ENCODE data around the gene CLOCK.

Gene CLOCK

DNA sequence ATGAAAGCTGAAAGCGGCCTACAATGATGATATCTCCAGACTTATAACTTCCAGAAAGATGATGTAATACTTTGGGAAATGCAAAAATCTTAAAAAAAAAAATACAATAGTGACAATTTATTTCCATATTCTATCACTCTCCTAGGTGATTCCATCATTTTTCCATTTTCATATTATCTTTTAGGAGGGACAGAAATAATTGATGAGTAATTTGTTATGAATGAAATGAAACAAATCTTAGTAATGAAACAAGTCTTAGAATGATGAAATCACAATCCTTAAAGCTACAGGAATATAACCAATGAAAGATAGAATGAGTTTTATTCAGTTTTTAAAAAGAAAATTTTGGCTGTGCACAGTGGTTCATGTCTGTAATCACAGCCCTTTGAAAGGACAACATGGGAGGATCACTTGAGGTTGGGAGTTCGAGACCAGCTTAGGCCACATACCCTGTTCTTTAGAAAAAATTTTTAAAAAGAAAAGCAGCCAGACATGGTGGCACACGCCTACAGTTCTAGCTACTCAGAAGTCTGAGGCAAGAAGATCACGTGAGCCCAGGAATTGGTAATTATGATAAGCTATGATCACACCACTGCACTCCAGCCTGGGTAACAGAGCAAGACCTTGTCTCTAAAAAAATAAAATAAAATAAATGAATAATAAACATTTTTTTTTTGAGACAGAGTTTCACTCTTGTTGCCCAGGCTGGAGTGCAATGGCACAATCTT lies 21.7 kb downstream of the CLOCK start:
- no peak for TF ChIP-seq POU2F2 (IDR thresholded peaks at IDR 0.05; ENCODE audit: low read depth, low read length)
- FAIRE-seq, result no peak
- DNase-seq (ENCODE audit: insufficient read length, low spot score), result no peak

DNA sequence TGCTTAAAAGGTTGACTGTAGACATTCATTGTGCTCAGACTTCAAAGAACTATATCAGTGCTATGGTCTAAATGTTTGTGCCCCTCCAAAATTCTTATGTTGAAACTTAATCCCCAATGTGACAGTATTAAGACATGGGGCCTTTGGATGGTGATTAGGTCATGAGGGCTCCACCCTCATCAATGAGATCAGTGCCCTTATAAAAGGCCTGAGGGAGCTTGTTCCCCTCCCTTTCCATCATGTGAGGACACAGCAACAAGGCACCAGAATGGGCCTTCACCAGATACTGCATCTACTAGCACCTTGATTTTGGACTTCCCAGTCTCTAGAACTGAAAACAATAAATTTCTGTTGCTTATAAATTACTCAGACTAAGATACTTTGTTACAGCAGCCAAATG lies 28.3 kb downstream of the CLOCK start:
- FAIRE-seq (no peak), DNase-seq (ENCODE audit: insufficient read length, low spot score) (no peak)
- no peak for TF ChIP-seq POLR2AphosphoS5 (IDR thresholded peaks at IDR 0.05; ENCODE audit: low read depth, low read length)

GRCh38 chr4:55517526-55518229 lies 29.0 kb downstream of the CLOCK start:
- no peak for TF ChIP-seq POLR2AphosphoS5 (IDR thresholded peaks at IDR 0.05; ENCODE audit: low read depth, low read length)
- TF ChIP-seq TAF1 (IDR thresholded peaks at IDR 0.05; ENCODE audit: low read depth, low read length), result no peak
- no peak for TF ChIP-seq PAX5 (IDR thresholded peaks at IDR 0.05; ENCODE audit: insufficient read depth, low read length, severe bottlenecking)
- TF ChIP-seq POLR2A (IDR thresholded peaks at IDR 0.05; ENCODE audit: low read depth, low read length), result no peak
- no peak for TF ChIP-seq POU2F2 (IDR thresholded peaks at IDR 0.05; ENCODE audit: low read depth, low read length)
- no peak for TF ChIP-seq SPI1 (IDR thresholded peaks at IDR 0.05; ENCODE audit: low read depth, low read length)
- peak; percentile 67 for FAIRE-seq
- DNase-seq (ENCODE audit: insufficient read length, low spot score), result peak; percentile 3

- FAIRE-seq (no peak), DNase-seq (ENCODE audit: insufficient read length, low spot score) (no peak)
- no peak for TF ChIP-seq POLR2AphosphoS5 (IDR thresholded peaks at IDR 0.05; ENCODE audit: low read depth, low read length)
- TF ChIP-seq SPI1 (IDR thresholded peaks at IDR 0.05; ENCODE audit: low read depth, low read length), result no peak
- TF ChIP-seq POU2F2 (IDR thresholded peaks at IDR 0.05; ENCODE audit: low read depth, low read length), result no peak
- TF ChIP-seq PAX5 (IDR thresholded peaks at IDR 0.05; ENCODE audit: insufficient read depth, low read length, severe bottlenecking), result no peak
- no peak for TF ChIP-seq POLR2A (IDR thresholded peaks at IDR 0.05; ENCODE audit: low read depth, low read length)
- no peak for TF ChIP-seq TAF1 (IDR thresholded peaks at IDR 0.05; ENCODE audit: low read depth, low read length)
Measured at GRCh38 chr4:55512922-55513571, 33.7 kb downstream of the CLOCK start.

- DNase-seq (ENCODE audit: insufficient read length, low spot score) (no peak), FAIRE-seq (peak; percentile 61)
- TF ChIP-seq POU2F2 (IDR thresholded peaks at IDR 0.05; ENCODE audit: low read depth, low read length), result no peak
Measured at GRCh38 chr4:55512077-55512476, 34.6 kb downstream of the CLOCK start.

DNA sequence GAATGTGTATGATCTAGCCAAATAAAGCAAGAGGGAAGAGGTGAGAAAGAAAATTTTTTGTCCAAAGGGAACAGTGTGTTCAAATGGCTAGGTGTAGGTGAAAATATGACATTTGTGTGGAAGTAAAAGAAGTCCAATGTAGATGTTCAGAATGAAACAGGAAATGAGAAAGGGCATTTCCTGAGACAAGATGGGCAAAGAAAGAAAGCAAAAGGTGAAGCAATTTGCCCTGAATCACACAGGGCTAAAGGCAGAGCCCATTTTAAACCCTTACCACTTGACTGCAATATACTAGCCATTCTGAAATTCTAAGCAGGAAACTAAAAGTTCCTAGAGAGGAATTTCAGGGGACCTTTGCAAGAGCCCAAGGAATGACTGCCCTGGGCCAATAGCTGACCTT lies 36.0 kb downstream of the CLOCK start:
- no peak for TF ChIP-seq PAX5 (IDR thresholded peaks at IDR 0.05; ENCODE audit: insufficient read depth, low read length, severe bottlenecking)
- peak; percentile 66 for TF ChIP-seq SPI1 (IDR thresholded peaks at IDR 0.05; ENCODE audit: low read depth, low read length)
- DNase-seq (ENCODE audit: insufficient read length, low spot score), result no peak
- FAIRE-seq, result peak; percentile 26

DNA sequence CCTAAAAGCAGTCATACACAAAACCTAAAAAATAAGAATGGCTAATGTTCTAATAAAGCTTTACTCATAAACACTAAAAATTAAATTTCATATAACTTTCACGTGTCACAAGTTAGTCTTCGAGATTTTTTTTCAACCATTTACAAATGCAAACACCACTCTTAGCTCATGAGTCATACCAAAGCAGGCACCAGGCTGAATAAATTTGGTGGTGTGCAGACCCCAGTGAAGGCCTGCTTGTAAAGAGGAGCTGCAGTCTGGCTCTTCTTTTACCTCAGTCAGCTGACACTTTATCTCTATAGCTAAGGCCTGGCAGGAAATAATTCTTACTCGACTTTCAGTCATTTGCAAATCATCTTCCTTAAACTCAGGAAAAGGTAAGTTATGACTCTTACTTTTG lies 37.4 kb downstream of the CLOCK start:
- TF ChIP-seq TAF1 (IDR thresholded peaks at IDR 0.05; ENCODE audit: low read depth, low read length) (no peak), POU2F2 (IDR thresholded peaks at IDR 0.05; ENCODE audit: low read depth, low read length) (no peak), POLR2A (IDR thresholded peaks at IDR 0.05; ENCODE audit: low read depth, low read length) (no peak), SPI1 (IDR thresholded peaks at IDR 0.05; ENCODE audit: low read depth, low read length) (no peak), PAX5 (IDR thresholded peaks at IDR 0.05; ENCODE audit: insufficient read depth, low read length, severe bottlenecking) (no peak), POLR2AphosphoS5 (IDR thresholded peaks at IDR 0.05; ENCODE audit: low read depth, low read length) (no peak)
- FAIRE-seq (no peak), DNase-seq (ENCODE audit: insufficient read length, low spot score) (no peak)

DNA sequence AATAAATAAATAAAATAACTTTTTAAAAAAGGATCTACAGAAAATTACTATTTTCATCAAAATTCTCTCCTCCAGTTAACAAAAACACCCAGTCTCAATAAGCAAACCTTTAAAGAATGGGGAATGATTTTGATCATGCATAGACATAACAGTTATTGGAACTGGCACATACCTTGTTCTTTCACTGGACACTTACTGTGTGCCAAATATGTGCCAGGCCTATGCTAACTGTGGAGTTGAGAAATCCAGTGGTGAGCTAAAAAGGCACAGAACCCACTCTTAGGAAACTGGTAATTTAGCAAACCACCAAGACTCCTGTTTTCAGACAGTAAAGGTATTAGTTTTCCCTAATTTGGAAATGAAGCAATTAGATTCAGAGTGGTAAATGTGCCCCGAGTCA lies 39.1 kb downstream of the CLOCK start:
- FAIRE-seq, result no peak
- TF ChIP-seq POLR2A (IDR thresholded peaks at IDR 0.05; ENCODE audit: low read depth, low read length), result no peak
- TF ChIP-seq POLR2AphosphoS5 (IDR thresholded peaks at IDR 0.05; ENCODE audit: low read depth, low read length), result no peak
- no peak for TF ChIP-seq POU2F2 (IDR thresholded peaks at IDR 0.05; ENCODE audit: low read depth, low read length)
- TF ChIP-seq PAX5 (IDR thresholded peaks at IDR 0.05; ENCODE audit: insufficient read depth, low read length, severe bottlenecking), result no peak
- no peak for TF ChIP-seq SPI1 (IDR thresholded peaks at IDR 0.05; ENCODE audit: low read depth, low read length)
- TF ChIP-seq TAF1 (IDR thresholded peaks at IDR 0.05; ENCODE audit: low read depth, low read length), result no peak

GRCh38 chr4:55503169-55503568 lies 43.5 kb downstream of the CLOCK start:
- TF ChIP-seq SPI1 (IDR thresholded peaks at IDR 0.05; ENCODE audit: low read depth, low read length), result no peak
- no peak for TF ChIP-seq PAX5 (IDR thresholded peaks at IDR 0.05; ENCODE audit: insufficient read depth, low read length, severe bottlenecking)
- no peak for TF ChIP-seq POLR2A (IDR thresholded peaks at IDR 0.05; ENCODE audit: low read depth, low read length)
- no peak for TF ChIP-seq POLR2AphosphoS5 (IDR thresholded peaks at IDR 0.05; ENCODE audit: low read depth, low read length)
- TF ChIP-seq TAF1 (IDR thresholded peaks at IDR 0.05; ENCODE audit: low read depth, low read length), result no peak
- no peak for TF ChIP-seq POU2F2 (IDR thresholded peaks at IDR 0.05; ENCODE audit: low read depth, low read length)
- DNase-seq (ENCODE audit: insufficient read length, low spot score), result no peak
- FAIRE-seq, result no peak

More for the DNA sequence above, 39.1 kb downstream of the CLOCK start:
- no peak for DNase-seq (ENCODE audit: insufficient read length, low spot score)

GRCh38 chr4:55500072-55500471 lies 46.6 kb downstream of the CLOCK start:
- TF ChIP-seq POU2F2 (IDR thresholded peaks at IDR 0.05; ENCODE audit: low read depth, low read length) (no peak), SPI1 (IDR thresholded peaks at IDR 0.05; ENCODE audit: low read depth, low read length) (peak; percentile 36; the same call in 1 of the 2 replicates)
- DNase-seq (ENCODE audit: insufficient read length, low spot score), result no peak
- no peak for FAIRE-seq

All from GM12891 (cell line).